WTC11 (cell line): ENCODE results near the gene NOG. TPM values are rescaled to one million over a fixed set of nuclear protein-coding genes. Genes with fewer than 3 reads are reported as not detected.

Experiments
- ATAC-seq: fragments of 200-7000 bp; cut with Tn5 transposase; 2 replicates; pipeline ENCODE4 v1.10.0; 2021; ENCODE audit warnings: mild to moderate bottlenecking, moderate library complexity
- CTCF ChIA-PET: fragments of 300-600 bp; sonication (Branson Sonifier 250); formaldehyde crosslinking; loops from one replicate; lab custom pipeline; 2021; ENCODE audit warnings: antibody characterized with exemption; lab: Charles Lee
- POLR2A ChIA-PET: fragments of 350-600 bp; sonication (Branson Sonifier 250); formaldehyde crosslinking; loops from one replicate; lab custom pipeline; 2021; ENCODE audit warnings: antibody characterized with exemption; lab: Charles Lee
- DNase-seq: peaks from one replicate; pipeline ENCODE4 v3.0.0; 2021; ENCODE audit warnings: low spot score
- H3K27ac Mint-ChIP-seq: 2 replicates; pipeline ENCODE4 v1.8.0; 2021; ENCODE audit warnings: mixed read lengths
- H3K27me3 Mint-ChIP-seq: 2 replicates; pipeline ENCODE4 v1.8.0; 2021; ENCODE audit warnings: low read depth, mild to moderate bottlenecking, moderate library complexity, mixed read lengths
- H3K36me3 Mint-ChIP-seq: 2 replicates; pipeline ENCODE4 v1.8.0; 2021; ENCODE audit warnings: mixed read lengths
- H3K4me1 Mint-ChIP-seq: 2 replicates; pipeline ENCODE4 v1.8.0; 2022; ENCODE audit warnings: mixed read lengths
- H3K4me3 Mint-ChIP-seq: 2 replicates; pipeline ENCODE4 v1.8.0; 2021; ENCODE audit warnings: mild to moderate bottlenecking, moderate library complexity, mixed read lengths
- H3K9me3 Mint-ChIP-seq: 2 replicates; pipeline ENCODE4 v1.8.0; 2021; ENCODE audit warnings: mixed read lengths
- CREB1 ChIP-seq: sonication (generic); formaldehyde crosslinking; IDR thresholded peaks from 2 replicates; pipeline ENCODE4 v1.8.0; 2023; ENCODE audit warnings: mild to moderate bottlenecking, missing genetic modification reagents
- HMGA2 ChIP-seq: fragments of 250-450 bp; sonication (Bioruptor Pico); IDR thresholded peaks from 2 replicates; pipeline ENCODE4 v1.4.0; 2021; ENCODE audit warnings: mild to moderate bottlenecking, moderate library complexity
- PRDM15 ChIP-seq: sonication (generic); formaldehyde crosslinking; IDR thresholded peaks from 2 replicates; pipeline ENCODE4 v1.8.0; 2022; ENCODE audit warnings: missing genetic modification reagents
- PRRX2 ChIP-seq: fragments of 250-450 bp; sonication (Bioruptor Pico); IDR thresholded peaks from 2 replicates; pipeline ENCODE4 v1.8.0; 2021; ENCODE audit warnings: mild to moderate bottlenecking
- RELA ChIP-seq: sonication (generic); formaldehyde crosslinking; IDR thresholded peaks from 2 replicates; pipeline ENCODE4 v1.8.1; 2022; ENCODE audit warnings: missing genetic modification reagents, mild to moderate bottlenecking, borderline replicate concordance
- RORB ChIP-seq: fragments of 250-450 bp; sonication (Bioruptor Pico); IDR thresholded peaks from 2 replicates; pipeline ENCODE4 v1.9.0; 2021; ENCODE audit warnings: mild to moderate bottlenecking
- TCF7 ChIP-seq: sonication (generic); formaldehyde crosslinking; IDR thresholded peaks from 2 replicates; pipeline ENCODE4 v1.8.0; 2022; ENCODE audit warnings: mild to moderate bottlenecking, low read depth, missing genetic modification reagents, moderate library complexity
- ZNF219 ChIP-seq: sonication (generic); formaldehyde crosslinking; IDR thresholded peaks from 2 replicates; pipeline ENCODE4 v1.8.0; 2023; ENCODE audit warnings: missing genetic modification reagents, mild to moderate bottlenecking, borderline replicate concordance
- ZNF263 ChIP-seq: sonication (generic); formaldehyde crosslinking; IDR thresholded peaks from 2 replicates; pipeline ENCODE4 v1.8.1; 2022; ENCODE audit warnings: low read depth, mild to moderate bottlenecking, moderate library complexity, missing genetic modification reagents
- ZNF281 ChIP-seq: sonication (generic); formaldehyde crosslinking; IDR thresholded peaks from 2 replicates; pipeline ENCODE4 v1.8.0; 2023; ENCODE audit warnings: mild to moderate bottlenecking, missing genetic modification reagents
- ZNF317 ChIP-seq: sonication (generic); formaldehyde crosslinking; IDR thresholded peaks from 2 replicates; pipeline ENCODE4 v1.8.1; 2023; ENCODE audit warnings: low read depth, mild to moderate bottlenecking, moderate library complexity, missing genetic modification reagents, borderline replicate concordance
- ZNF396 ChIP-seq: fragments of 250-450 bp; sonication (Bioruptor Pico); IDR thresholded peaks from 2 replicates; pipeline ENCODE4 v1.8.0; 2021; ENCODE audit warnings: mild to moderate bottlenecking, moderate library complexity, borderline replicate concordance
- total RNA-seq: library from RNA; stranded (reverse); gene quantifications from 3 replicates; pipeline ENCODE4 v1.2.3, GENCODE V29; 2021
- TF ChIP-seq, protein P1 (sequence below): sonication (generic); formaldehyde crosslinking; IDR thresholded peaks from 2 replicates; pipeline ENCODE4 v1.8.1; 2023; ENCODE audit warnings: mild to moderate bottlenecking, missing genetic modification reagents, moderate library complexity
- TF ChIP-seq, protein P2 (sequence below): sonication (generic); formaldehyde crosslinking; IDR thresholded peaks from 2 replicates; pipeline ENCODE4 v1.8.1; 2022; ENCODE audit warnings: mild to moderate bottlenecking, moderate library complexity, missing genetic modification reagents
- TF ChIP-seq, protein P3 (sequence below): sonication (generic); formaldehyde crosslinking; IDR thresholded peaks from 2 replicates; pipeline ENCODE4 v1.8.1; 2022; ENCODE audit warnings: low read depth, missing genetic modification reagents, borderline replicate concordance
- TF ChIP-seq, protein P4 (sequence below): fragments of 250-450 bp; sonication (Bioruptor Pico); IDR thresholded peaks from 2 replicates; pipeline ENCODE4 v1.9.0; 2021; ENCODE audit warnings: mild to moderate bottlenecking

NOG gene
- total RNA-seq, 1 experiment from 2014 or later = 1.2 TPM

DNA sequence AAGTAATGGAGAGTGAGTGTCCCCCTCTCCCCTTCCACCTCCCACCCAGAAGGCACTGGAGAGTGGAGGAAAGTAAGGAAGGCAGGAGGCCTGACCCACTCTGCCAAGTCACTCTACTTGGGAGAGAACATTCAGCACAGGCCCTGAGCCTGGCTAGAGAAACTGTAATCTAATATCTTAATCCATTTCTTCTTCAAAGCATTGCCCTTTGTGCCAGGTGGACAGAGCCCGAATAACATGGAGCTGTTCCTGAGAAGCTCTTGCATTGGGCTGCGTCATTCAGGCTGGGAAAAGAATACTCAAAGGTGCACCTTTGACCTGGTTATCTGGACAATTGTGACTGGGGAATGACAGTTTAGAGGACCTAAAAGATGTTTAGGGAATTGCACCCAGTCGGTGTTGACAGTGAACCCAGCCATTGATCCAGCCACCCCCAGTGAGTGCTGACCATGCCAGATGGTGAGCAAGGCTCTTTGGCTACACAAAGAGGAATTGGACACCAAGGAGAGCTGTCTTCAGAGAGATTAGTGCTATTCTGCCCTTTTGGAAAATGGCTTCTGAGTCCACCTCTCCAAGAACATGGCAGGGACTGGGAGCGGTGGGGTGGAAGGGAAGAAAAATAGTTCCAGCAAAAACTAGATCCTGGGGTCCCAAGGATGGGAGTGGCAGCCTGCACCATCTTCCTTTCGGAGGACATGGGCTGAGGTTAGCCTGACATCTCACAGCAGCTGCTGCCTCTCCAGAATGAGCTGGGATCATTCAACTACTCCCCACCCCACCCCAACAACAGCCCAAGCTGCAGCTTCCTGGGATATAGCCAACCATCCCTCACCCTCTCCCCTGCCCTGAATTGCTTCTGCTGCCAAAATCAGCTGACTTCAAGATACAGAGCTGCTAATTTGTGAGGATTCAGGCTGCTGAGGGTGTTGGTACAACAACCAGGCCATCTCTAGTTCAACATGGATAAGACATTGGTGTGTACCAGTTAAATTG lies 11.6 kb upstream of the NOG start:
- peaks cover 18% of the 10 kb centered on the region for H3K4me1 Mint-ChIP-seq
- H3K4me3 Mint-ChIP-seq = no peak overlapping the region
- ChIA-PET CTCF (interaction anchor here (1.1 to 3.5 kb wide), 2 partner anchors 82 to 198 kb away, joined by 3 to 13 read pairs; no protein-coding TSS in a partner anchor), POLR2A (no interaction called here)
- ATAC-seq (no peak), DNase-seq (no peak)
- no peaks in the 10 kb centered on the region for H3K36me3 Mint-ChIP-seq
- peaks cover 7% of the 10 kb centered on the region for H3K9me3 Mint-ChIP-seq
- H3K27ac Mint-ChIP-seq = no peak overlapping the region
- H3K27me3 Mint-ChIP-seq = no peaks in the 10 kb centered on the region; the same call in 1 of the 2 replicates
- TF ChIP-seq, protein P1, sequence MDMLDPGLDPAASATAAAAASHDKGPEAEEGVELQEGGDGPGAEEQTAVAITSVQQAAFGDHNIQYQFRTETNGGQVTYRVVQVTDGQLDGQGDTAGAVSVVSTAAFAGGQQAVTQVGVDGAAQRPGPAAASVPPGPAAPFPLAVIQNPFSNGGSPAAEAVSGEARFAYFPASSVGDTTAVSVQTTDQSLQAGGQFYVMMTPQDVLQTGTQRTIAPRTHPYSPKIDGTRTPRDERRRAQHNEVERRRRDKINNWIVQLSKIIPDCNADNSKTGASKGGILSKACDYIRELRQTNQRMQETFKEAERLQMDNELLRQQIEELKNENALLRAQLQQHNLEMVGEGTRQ = no peak
- TF ChIP-seq TCF7 (CRISPR knock-in tag) (no peak), ZNF317 (CRISPR knock-in tag) (no peak), PRDM15 (CRISPR knock-in tag) (no peak), HMGA2 (CRISPR knock-in tag) (no peak), ZNF281 (no peak), ZNF396 (CRISPR knock-in tag) (no peak), ZNF219 (no peak), PRRX2 (no peak)
- TF ChIP-seq, protein P2, sequence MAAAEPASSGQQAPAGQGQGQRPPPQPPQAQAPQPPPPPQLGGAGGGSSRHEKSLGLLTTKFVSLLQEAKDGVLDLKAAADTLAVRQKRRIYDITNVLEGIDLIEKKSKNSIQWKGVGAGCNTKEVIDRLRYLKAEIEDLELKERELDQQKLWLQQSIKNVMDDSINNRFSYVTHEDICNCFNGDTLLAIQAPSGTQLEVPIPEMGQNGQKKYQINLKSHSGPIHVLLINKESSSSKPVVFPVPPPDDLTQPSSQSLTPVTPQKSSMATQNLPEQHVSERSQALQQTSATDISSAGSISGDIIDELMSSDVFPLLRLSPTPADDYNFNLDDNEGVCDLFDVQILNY (CRISPR knock-in tag) = no peak
- TF ChIP-seq, all 79 proteins: peak for 0

DNA sequence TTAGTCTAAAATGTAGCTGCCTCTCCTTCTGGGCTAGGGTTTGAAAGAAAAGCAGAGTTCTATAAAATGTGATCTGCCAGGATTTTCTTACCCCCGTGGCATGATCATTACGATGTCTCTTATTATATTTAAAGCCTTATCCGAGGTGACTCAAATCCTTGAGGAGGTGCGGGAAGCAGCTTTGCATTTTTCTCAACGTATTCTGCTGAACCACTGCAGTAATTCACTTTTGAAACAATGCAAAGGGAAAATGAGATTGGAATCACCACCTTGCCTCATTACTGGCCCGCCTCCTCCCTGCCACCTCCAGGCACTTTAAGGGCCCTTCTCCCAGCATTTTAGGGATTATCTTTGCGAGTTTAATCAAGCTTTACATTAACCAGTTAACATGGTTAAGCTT lies 9.7 kb upstream of the NOG start:
- Mint-ChIP-seq H3K36me3 (no peaks in the 10 kb centered on the region), H3K27me3 (peaks cover 4% of the 10 kb centered on the region; the same call in 1 of the 2 replicates), H3K4me1 (no peaks in the 10 kb centered on the region), H3K27ac (no peak overlapping the region), H3K9me3 (peaks cover 7% of the 10 kb centered on the region), H3K4me3 (no peak overlapping the region)
- no peak for ATAC-seq
- ChIA-PET POLR2A (no interaction called here), CTCF (interaction anchor here (0.8 to 3.5 kb wide), 5 partner anchors 10 to 196 kb away, joined by 3 to 13 read pairs (median 3); partner anchors contain the start of gene NOG)
- DNase-seq = no peak
- no peak for TF ChIP-seq PRDM15 (CRISPR knock-in tag)
- TF ChIP-seq, protein P3, sequence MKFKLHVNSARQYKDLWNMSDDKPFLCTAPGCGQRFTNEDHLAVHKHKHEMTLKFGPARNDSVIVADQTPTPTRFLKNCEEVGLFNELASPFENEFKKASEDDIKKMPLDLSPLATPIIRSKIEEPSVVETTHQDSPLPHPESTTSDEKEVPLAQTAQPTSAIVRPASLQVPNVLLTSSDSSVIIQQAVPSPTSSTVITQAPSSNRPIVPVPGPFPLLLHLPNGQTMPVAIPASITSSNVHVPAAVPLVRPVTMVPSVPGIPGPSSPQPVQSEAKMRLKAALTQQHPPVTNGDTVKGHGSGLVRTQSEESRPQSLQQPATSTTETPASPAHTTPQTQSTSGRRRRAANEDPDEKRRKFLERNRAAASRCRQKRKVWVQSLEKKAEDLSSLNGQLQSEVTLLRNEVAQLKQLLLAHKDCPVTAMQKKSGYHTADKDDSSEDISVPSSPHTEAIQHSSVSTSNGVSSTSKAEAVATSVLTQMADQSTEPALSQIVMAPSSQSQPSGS = no peak
- TF ChIP-seq, protein P4, sequence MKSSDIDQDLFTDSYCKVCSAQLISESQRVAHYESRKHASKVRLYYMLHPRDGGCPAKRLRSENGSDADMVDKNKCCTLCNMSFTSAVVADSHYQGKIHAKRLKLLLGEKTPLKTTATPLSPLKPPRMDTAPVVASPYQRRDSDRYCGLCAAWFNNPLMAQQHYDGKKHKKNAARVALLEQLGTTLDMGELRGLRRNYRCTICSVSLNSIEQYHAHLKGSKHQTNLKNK (CRISPR knock-in tag) = no peak
- TF ChIP-seq, protein P1 = no peak
- no peak for TF ChIP-seq TCF7 (CRISPR knock-in tag)
- no peak for TF ChIP-seq RELA (CRISPR knock-in tag)
- TF ChIP-seq ZNF263 (CRISPR knock-in tag) = no peak
- TF ChIP-seq CREB1 (CRISPR knock-in tag) = no peak
- no peak for TF ChIP-seq RORB (CRISPR knock-in tag)
